ENCODE data around the gene LPA. TPM values are rescaled to one million over a fixed set of nuclear protein-coding genes. Genes with fewer than 3 reads are reported as not detected.
"Not testable (repeated sequence)": the region's sequence is repeated elsewhere in the genome, so short reads cannot be mapped to it uniquely, and the experiment has no call there.

LPA gene
- total and polyA plus RNA-seq, 9 donors: 0.01 to 1.4 (median 0.43) TPM

- intact Hi-C loops (cut with DNase I): no loop called here
- TF ChIP-seq EP300 (IDR thresholded peaks at IDR 0.05): no peak
- TF ChIP-seq CTCF (IDR thresholded peaks at IDR 0.05): no peak
- TF ChIP-seq POLR2A (IDR thresholded peaks at IDR 0.05): no peak
- WGBS, 3 donors: 83 to 88% (median 87%) methylated on average over 6 of the region's 6 CpGs
- no peak overlapping the region for H3K27ac ChIP-seq
- no peaks in the 10 kb centered on the region for H3K27me3 ChIP-seq
- no peaks in the 10 kb centered on the region for H3K4me1 ChIP-seq (ENCODE audit: insufficient read depth)
- no peaks in the 10 kb centered on the region for H3K36me3 ChIP-seq
- H3K4me3 ChIP-seq: no peak overlapping the region
- DNase-seq: no peak
- H3K9me3 ChIP-seq: peaks cover 0 to 2% of the 10 kb centered on the region in 2 donors
Measured at GRCh38 chr6:160659562-160659961, 4.5 kb downstream of the LPA start.

GRCh38 chr6:160634706-160635105 lies 29.4 kb downstream of the LPA start:
- WGBS, 3 donors: 89 to 93% (median 92%) methylated on average over 10 of the region's 10 CpGs
- H3K4me1 ChIP-seq (ENCODE audit: insufficient read depth): no peaks in the 10 kb centered on the region
- no peaks in the 10 kb centered on the region for H3K9me3 ChIP-seq
- no peak overlapping the region for H3K4me3 ChIP-seq
- no peak for TF ChIP-seq POLR2A (IDR thresholded peaks at IDR 0.05)
- no peak for TF ChIP-seq CTCF (IDR thresholded peaks at IDR 0.05)
- TF ChIP-seq EP300 (IDR thresholded peaks at IDR 0.05): no peak
- DNase-seq: peak in 1 of 5 donors; percentile 20
- no peaks in the 10 kb centered on the region for H3K27me3 ChIP-seq
- no peak overlapping the region for H3K27ac ChIP-seq
- intact Hi-C loops (cut with DNase I): no loop called here
- no peaks in the 10 kb centered on the region for H3K36me3 ChIP-seq

- Histone ChIP-seq H3K4me1 (ENCODE audit: insufficient read depth) (no peaks in the 10 kb centered on the region), H3K36me3 (no peaks in the 10 kb centered on the region), H3K4me3 (no peak overlapping the region), H3K27ac (no peak overlapping the region), H3K27me3 (no peaks in the 10 kb centered on the region), H3K9me3 (no peaks in the 10 kb centered on the region)
- TF ChIP-seq EP300 (IDR thresholded peaks at IDR 0.05): no peak
- TF ChIP-seq CTCF (IDR thresholded peaks at IDR 0.05): no peak
- TF ChIP-seq POLR2A (IDR thresholded peaks at IDR 0.05): no peak
- WGBS, 3 donors: 31 to 57% (median 36%) methylated on average over 1 of the region's 1 CpG
- DNase-seq: no peak
- intact Hi-C loops (cut with DNase I): no loop called here
Measured at GRCh38 chr6:160595838-160596832, 67.9 kb downstream of the LPA start.

GRCh38 chr6:160595297-160595696 lies 68.8 kb downstream of the LPA start:
- DNase-seq; H3K27ac ChIP-seq; H3K36me3 ChIP-seq; intact Hi-C loops (cut with DNase I); H3K27me3 ChIP-seq; H3K4me1 ChIP-seq (ENCODE audit: insufficient read depth); H3K4me3 ChIP-seq; H3K9me3 ChIP-seq: not testable (repeated sequence)
- 51 to 57% (median 51%) methylated on average over 4 of the region's 4 CpGs for WGBS, 3 donors

- 71 to 85% (median 74%) methylated on average over 4 of the region's 4 CpGs for WGBS, 3 donors
- Histone ChIP-seq H3K4me1 (ENCODE audit: insufficient read depth) (no peaks in the 10 kb centered on the region), H3K4me3 (no peak overlapping the region), H3K36me3 (no peaks in the 10 kb centered on the region), H3K27ac (no peak overlapping the region), H3K27me3 (no peaks in the 10 kb centered on the region), H3K9me3 (no peaks in the 10 kb centered on the region)
- no peak for DNase-seq
- intact Hi-C loops (cut with DNase I): no loop called here
- TF ChIP-seq CTCF (IDR thresholded peaks at IDR 0.05) (no peak), EP300 (IDR thresholded peaks at IDR 0.05) (no peak), POLR2A (IDR thresholded peaks at IDR 0.05) (no peak)
Measured at GRCh38 chr6:160586374-160586773, 77.7 kb downstream of the LPA start.

Data from ovary (tissue), 9 donors.